Subcutaneous adipose tissue (tissue), 4 donors: ENCODE data around the gene CAPN15. TPM values are rescaled to one million over a fixed set of nuclear protein-coding genes. Genes with fewer than 3 reads are reported as not detected.

Source experiments
- total RNA-seq, 4 donors: library from RNA; depleted of rRNA; stranded (reverse); fragments of >200 nt; gene quantifications; one replicate each; pipeline ENCODE4 v1.1.0, GENCODE V29; 2016
- TF ChIP-seq, protein P1 (sequence below): fragments of 450-650 bp; IDR thresholded peaks from one replicate; pipeline ENCODE4 v1.5.1; 2016; ENCODE audit warnings: low read depth, mild to moderate bottlenecking, control low read depth, antibody characterized with exemption, moderate library complexity

The CAPN15 gene
- total RNA-seq, 4 donors from 2014 or later: 7.6 to 30.0 (median 13.3) TPM

DNA sequence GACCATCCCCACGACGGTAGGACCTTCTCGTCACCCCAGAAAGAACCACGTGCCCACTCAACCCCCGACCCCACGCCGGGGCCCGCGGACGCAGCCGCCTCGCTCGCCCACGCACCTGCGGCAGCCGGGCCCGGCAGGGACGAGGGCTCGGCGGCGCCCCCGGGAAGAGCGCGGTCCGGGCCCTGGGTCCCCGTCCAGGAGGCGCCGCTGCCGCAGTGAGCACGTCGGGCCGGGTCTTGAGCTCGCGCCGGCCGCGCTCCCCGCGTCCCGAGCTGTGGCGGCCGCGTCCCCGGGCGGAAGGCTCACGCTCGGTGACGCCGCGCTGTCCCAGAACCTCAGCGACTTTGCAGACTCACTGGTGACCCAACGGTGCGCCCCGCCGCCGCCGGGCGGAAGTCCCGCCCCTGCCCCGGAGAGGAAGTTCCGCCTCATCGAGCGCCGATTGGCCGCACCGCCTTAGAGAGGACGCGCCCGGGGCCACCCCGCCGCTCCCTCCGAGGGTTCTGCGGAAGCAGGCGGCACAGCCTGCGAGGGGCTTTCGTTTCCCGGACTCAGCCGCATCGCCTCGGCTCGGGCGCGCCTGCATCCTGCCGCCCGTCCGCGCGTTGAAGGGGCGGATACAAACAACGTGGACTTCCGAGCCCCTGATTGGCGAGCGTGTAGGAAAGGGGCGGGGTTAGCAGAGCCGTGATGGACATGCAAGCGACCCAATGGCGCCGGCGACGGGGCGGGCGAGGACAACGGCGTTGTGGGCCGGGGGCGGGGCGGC is 61.6 kb downstream of the CAPN15 start:
- TF ChIP-seq, protein P1, sequence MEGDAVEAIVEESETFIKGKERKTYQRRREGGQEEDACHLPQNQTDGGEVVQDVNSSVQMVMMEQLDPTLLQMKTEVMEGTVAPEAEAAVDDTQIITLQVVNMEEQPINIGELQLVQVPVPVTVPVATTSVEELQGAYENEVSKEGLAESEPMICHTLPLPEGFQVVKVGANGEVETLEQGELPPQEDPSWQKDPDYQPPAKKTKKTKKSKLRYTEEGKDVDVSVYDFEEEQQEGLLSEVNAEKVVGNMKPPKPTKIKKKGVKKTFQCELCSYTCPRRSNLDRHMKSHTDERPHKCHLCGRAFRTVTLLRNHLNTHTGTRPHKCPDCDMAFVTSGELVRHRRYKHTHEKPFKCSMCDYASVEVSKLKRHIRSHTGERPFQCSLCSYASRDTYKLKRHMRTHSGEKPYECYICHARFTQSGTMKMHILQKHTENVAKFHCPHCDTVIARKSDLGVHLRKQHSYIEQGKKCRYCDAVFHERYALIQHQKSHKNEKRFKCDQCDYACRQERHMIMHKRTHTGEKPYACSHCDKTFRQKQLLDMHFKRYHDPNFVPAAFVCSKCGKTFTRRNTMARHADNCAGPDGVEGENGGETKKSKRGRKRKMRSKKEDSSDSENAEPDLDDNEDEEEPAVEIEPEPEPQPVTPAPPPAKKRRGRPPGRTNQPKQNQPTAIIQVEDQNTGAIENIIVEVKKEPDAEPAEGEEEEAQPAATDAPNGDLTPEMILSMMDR: no peak

DNA sequence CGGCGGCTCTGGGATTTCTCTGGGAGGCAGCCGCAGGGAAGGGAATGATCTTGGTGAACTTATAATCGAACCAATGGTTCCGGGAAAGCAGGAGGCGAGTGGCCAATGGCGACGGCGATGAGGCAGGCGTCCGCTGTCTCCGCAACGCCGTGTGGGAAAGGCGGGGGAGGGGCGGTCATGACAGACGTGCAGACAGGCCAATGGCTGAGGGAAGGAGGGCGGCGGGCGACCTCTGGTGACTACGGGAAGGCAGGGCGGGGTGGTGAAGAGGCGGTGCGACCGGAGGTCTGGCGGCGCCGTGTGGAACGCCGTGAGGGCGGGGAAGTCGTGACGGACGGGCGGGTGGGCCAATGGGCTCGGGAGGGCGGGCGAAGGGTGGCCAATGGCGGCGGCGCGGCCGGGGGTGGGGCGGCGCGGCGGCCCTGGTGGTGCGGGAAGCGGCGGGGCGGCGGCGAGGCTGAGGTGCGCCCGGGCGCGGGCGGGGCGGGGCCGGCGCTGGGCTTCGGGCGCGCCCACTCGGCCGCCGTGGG is 62.2 kb downstream of the CAPN15 start, which contains the start of gene RAB40C:
RAB40C (plus strand) TSS at position 409 of the 530 bp plus-strand sequence. CDS start 226 bp downstream, outside the sequence.
- TF ChIP-seq, protein P1: no peak

DNA sequence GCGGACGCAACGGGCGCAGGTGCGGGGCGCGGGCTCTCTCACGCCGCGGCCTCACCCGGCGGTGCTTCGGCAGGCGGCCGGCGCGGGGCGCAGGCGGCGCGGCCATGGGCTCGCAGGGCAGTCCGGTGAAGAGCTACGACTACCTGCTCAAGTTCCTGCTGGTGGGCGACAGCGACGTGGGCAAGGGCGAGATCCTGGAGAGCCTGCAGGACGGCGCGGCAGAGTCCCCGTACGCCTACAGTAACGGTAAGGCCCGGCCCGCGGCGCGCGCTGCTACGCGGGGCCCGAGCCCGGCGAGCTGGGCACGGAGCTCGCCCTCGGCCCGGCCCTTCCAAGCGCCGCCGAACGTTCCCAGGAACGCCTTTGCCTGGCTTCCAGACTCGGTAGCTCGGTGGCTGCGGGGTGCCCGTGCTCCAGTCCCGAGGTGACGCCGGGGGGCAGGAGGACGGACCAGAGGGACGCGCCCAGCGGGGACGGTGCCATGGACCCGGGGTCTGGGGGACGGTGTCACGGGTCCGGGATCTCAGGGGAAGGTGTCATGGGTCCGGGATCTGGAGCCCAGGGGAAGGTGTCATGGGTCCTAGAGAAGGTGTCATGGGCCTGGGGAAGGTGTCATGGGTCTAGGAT is 62.8 kb downstream of the CAPN15 start:
- TF ChIP-seq, protein P1: no peak

DNA sequence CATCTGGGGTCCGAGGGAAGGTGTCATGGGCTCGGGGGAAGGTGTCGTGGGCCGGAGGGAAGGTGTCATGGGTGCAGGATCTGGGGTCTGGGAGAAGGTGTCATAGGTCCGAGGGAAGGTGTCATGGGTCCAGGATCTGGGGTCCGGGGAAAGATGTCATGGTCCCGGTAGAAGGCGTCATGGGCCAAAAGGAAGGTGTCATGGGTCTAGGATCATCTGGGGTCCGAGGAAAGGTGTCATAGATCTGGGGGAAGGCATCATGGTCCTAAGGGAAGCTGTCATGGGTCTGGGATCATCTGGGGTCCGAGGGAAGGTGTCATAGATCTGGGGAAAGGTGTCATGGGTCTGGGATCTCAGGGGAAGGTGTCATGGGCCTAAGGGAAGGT is 63.3 kb downstream of the CAPN15 start:
- TF ChIP-seq, protein P1: no peak

DNA sequence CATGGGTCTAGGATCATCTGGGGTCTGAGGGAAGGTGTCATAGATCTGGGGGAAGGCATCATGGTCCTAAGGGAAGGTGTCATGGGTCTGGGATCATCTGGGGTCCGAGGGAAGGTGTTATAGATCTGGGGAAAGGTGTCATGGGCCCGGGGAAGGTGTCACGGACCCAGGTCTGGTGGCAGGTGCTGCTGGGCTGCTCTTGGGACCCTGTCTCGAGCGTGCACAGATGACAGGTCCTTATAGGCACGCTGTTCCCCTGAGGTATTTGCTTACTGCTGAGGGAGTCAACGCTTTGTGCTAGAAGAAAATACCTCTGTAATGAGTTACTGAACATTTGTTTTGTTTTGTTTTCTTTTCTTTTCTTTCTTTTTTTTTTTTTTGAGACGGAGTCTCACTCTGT is 63.7 kb downstream of the CAPN15 start:
- TF ChIP-seq, protein P1: no peak

DNA sequence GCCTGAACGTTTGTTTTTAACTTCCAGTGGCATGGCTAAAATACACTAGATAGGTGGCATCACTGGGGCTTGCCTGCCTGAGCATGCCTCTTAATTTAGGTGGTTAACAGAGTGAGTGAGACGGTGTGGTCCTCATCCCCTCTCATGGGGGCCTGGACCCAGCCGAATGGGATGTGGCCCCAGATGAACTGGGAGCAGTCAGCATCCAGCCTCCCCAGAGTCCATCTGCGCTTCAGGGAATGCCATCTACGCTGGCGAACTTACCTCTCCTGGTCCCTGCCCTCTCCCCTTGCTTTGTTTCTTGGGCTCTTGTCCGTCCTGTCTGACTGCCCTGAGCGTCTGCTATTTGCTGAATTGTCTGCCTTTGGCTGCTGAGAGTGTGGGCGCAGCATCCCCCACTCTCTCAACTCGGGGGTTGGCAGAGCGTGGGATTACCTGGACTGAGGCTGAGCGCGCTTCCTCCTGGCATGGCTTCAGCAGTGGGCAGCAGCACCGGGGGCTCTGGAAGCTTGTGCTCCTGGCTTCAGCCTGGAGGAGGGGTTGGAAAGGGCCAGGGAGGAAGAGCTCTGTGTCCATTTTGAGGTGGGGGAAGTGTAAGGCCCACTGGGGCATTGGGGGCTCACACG is 64.5 kb downstream of the CAPN15 start:
- TF ChIP-seq, protein P1: no peak
